GM19351 (cell line): ENCODE results near the gene GIMAP1.

Experiments used
- ATAC-seq: cut with Tn5 transposase; IDR thresholded peaks from one replicate; pipeline ENCODE4 v1.9.1; 2021; ENCODE audit warnings: mild to moderate bottlenecking, moderate library complexity; ENCODE audit not compliant: unreplicated experiment

Gene GIMAP1

GRCh38 chr7:150745876-150746275 is 29.5 kb downstream of the GIMAP1 start:
- ATAC-seq = no peak

GRCh38 chr7:150746921-150747320 is 30.5 kb downstream of the GIMAP1 start:
- ATAC-seq = no peak

GRCh38 chr7:150748376-150748775 is 32.0 kb downstream of the GIMAP1 start:
- ATAC-seq = no peak

GRCh38 chr7:150751702-150752101 is 35.3 kb downstream of the GIMAP1 start:
- ATAC-seq = no peak

- ATAC-seq = no peak
Measured at GRCh38 chr7:150753239-150753638, 36.8 kb downstream of the GIMAP1 start.

- ATAC-seq = no peak
Measured at GRCh38 chr7:150753826-150754603, 37.6 kb downstream of the GIMAP1 start.

- ATAC-seq = no peak
Measured at GRCh38 chr7:150754951-150755350, 38.5 kb downstream of the GIMAP1 start.

- ATAC-seq = no peak
Measured at GRCh38 chr7:150755473-150756099, 39.2 kb downstream of the GIMAP1 start.

- ATAC-seq = no peak
Measured at GRCh38 chr7:150756166-150756565, 39.8 kb downstream of the GIMAP1 start.

- ATAC-seq = no peak
Measured at GRCh38 chr7:150756858-150757257, 40.4 kb downstream of the GIMAP1 start.

GRCh38 chr7:150759479-150759878 is 43.1 kb downstream of the GIMAP1 start:
- ATAC-seq = no peak

GRCh38 chr7:150766334-150766709 is 49.9 kb downstream of the GIMAP1 start:
- ATAC-seq = no peak

- no peak for ATAC-seq
Measured at GRCh38 chr7:150769768-150770167, 53.4 kb downstream of the GIMAP1 start.
